GOT3 (cell line): ENCODE results near the gene ANKFN1.

Experiments
- DNase-seq: peaks from one replicate; lab custom pipeline; 2025; ENCODE audit warnings: mixed read lengths; lab: John Stamatoyannopoulos, UW

The ANKFN1 gene, protein sequence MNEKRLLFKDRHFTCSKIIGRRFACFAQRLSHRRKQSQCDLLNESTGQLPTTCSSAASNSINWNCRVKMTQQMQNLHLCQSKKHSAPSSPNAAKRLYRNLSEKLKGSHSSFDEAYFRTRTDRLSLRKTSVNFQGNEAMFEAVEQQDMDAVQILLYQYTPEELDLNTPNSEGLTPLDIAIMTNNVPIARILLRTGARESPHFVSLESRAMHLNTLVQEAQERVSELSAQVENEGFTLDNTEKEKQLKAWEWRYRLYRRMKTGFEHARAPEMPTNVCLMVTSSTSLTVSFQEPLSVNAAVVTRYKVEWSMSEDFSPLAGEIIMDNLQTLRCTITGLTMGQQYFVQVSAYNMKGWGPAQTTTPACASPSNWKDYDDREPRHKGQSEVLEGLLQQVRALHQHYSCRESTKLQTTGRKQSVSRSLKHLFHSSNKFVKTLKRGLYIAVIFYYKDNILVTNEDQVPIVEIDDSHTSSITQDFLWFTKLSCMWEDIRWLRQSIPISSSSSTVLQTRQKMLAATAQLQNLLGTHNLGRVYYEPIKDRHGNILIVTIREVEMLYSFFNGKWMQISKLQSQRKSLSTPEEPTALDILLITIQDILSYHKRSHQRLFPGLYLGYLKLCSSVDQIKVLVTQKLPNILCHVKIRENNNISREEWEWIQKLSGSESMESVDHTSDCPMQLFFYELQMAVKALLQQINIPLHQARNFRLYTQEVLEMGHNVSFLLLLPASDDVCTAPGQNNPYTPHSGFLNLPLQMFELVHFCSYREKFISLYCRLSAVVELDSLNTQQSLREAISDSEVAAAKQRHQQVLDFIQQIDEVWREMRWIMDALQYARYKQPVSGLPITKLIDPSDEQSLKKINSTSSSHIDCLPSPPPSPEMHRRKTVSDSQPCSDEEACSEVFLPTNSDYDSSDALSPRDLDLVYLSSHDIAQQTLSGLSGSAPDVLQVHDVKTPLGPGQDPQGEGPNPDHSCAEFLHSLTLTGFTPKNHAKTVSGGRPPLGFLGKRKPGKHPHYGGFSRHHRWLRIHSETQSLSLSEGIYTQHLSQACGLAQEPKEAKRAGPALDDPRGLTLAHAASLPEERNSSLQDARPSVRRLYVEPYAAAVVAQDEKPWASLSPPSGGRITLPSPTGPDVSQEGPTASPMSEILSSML

DNA sequence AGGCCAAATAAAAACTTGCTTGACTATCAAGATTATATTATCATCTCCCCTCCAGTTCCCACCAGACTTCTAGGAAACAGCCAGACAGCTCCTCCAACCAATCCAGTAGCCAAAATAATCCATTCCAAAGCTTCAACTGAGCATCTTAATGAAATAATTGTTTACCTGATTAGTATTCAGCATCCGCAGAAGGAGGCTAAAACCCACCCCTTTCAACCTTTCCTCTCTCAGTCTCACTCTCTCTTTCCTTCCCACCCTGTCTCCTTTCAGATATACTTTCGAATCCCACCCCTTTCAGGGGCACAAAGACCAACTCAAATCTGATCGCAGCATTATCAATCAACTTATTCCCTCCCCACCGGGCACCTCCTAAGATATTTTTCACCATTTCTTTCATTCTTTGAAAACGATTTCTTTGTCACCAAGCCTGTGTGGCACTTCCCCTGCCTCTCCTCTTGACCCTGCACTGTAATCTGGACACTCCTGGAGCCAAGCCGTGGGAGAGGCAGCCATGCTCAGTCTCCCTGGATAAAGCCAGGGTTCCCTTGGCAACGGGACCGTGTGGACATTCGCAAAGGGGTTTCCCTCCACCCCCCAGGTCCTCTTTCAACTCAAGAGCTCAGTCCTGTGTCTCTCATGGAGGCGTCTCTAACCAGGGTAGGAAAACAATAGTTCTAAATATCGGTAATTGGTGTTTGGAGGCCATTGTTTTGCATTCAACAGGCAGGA, at the start of gene ANKFN1:
TSS of gene ANKFN1 (plus strand) at position 602 of the 729 bp plus-strand sequence. CDS start 59,193 bp downstream, outside the sequence.
- DNase-seq, result no peak

DNA sequence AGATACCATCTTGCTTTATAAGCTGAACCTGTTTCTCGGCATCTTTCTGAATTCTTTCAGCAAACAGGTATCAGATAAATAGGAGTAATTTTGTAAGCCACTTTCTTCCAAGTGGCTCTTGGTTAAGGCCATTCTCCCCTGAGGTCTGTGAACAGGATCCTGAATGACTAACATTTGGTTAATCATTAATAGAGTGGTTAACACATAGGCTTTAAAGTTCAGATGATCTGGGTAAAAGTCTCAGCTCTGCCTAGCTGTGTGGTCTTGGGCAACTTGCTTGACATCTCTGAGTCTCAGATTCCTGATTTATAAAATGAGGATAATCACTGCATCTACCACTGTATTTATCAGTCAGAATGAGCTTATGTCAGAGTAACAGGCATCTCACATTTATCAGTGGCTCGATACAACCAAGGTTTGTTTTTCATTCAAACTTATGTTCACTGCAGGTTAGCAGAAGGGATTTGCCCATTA, 44.4 kb upstream of the ANKFN1 start:
- no peak for DNase-seq

DNA sequence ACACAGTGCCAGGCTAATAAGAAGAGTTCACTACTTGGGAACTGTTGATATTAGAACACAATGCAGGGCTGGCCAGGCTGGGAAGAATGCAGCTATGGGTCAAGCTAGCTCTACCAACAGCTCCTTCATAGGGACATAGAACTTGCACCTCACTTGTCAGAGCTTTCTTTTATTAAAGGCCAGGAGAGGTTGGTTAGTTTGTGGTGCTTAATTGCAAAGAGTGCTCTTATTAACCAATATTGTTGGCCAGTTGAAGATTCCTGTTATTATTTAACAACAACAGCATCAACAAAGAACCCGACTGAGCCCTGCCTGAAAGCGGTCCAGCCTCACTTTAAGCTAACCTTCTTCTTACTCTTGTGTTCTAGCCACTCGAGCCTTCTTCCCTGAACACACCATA, 43.4 kb upstream of the ANKFN1 start:
- DNase-seq, result no peak

DNA sequence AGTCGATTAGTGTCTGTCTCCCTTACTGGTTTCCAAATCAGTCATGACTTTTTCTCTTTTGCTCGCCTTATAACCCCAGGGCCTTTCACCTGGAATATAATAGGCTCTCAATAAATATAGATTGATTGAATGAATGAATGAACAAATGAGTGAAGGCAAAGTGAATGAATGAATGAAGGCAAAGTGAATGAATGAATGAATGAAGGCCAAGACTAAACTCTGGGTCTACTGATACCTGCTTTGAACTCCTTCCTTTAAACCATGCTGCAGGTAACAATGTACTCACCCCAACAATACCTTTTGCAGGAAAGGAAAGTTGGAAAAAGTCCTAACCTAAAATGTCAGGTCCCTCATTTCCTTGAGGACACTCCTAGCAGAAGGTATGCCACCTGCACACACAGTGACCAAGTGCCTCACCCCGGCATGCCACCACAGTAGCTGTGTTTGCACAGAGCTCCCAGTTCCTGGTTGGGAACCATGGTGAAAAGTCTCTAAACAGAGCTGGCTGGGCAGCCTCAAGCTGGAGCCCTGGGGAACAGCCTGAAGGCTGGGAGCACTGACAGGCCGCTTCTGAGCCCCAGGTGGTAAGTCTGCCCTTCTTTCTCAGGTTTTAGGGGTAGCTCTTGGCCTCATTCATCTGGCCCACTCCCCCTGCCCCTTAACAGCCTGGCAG, 42.7 kb upstream of the ANKFN1 start:
- no peak for DNase-seq

DNA sequence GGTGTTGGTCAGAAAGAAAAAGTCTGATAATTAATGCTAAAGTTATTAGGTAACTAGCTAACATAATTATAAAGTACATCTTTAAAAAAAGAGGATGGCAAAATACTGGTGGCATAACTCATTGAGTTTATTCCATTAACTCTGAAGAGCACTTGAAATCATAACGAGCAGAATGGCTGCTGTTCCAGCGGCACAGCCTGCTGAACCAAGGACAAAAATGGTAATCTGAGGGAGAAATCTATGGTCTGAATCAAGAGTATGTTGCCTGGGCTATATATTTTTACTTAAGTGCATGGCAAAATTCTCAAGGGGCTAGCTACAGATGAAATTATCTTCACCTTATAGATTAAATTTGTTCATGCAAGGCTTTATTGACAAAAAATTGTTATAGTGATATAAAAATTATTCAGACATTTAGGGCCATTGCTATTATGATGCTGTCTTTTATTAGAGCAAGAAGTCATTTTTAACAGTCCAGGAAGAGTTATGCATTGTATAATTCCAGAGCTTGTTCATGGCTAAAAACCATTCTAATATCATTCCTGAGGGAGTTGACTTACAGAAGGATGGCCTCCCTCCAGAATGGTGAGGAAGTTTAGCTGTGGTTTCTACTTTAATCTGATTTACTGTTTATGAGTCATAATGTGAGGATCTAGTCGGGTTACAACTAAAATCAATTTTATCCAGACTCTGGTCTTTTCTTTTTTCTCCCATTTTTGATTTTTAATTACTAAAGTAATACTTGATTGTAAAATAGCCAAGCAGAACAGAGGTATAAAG, 41.4 kb upstream of the ANKFN1 start:
- DNase-seq, result no peak

DNA sequence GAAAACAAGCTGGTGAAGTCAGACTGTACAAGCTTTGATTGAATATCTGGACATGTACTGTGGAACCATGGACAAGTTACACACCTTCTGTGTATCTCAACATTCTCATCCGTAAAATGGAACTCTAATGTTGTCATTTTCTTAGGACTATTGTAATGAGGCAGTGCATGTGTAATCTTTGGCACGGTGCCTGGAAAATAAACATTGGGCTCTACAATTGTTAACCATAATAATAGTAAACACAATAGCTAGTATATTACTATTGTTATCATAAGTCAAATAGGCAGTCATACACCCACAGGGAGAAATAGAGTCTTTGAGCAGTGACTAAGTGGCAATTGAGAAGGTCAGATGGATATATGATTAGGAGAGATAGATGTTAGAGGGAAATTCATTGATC, 39.8 kb upstream of the ANKFN1 start:
- no peak for DNase-seq

DNA sequence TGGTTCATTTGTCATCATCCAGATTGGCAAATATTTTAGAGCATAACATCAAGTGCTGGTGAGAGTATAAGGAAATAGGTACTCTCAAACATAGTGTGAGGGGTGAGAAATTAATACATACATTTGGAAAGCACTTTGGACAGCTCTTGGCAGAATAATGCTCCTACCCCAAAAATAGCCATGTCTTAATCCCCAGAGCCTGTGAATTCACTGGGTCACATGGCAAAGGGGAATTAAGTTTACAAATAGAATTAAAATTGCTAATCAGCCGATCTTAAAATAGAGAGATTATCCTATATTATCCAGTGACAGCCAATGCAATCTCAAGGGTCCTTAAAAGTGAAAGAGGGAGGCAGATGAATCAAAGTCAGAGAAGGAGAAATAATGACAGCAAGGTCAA, 38.8 kb upstream of the ANKFN1 start:
- no peak for DNase-seq

DNA sequence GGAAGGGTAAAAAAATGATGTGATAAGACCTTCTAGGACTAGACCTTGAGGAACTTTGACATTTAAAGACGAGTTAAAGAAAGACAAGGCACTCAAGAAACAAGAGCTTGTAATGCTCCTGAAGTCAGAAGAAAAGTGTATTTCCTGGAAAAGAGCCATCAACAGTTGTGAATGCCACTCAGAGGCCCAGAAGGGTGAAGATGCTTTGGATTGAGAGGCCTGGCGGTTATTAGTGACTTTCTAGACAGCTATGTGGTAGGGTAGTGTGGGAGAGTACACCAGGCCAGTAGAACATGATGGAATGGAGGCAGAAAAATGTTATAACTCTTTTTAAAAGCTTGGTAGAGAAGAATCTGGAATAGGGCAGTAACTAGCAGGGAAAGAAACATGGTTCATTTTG, 34.1 kb upstream of the ANKFN1 start:
- no peak for DNase-seq

DNA sequence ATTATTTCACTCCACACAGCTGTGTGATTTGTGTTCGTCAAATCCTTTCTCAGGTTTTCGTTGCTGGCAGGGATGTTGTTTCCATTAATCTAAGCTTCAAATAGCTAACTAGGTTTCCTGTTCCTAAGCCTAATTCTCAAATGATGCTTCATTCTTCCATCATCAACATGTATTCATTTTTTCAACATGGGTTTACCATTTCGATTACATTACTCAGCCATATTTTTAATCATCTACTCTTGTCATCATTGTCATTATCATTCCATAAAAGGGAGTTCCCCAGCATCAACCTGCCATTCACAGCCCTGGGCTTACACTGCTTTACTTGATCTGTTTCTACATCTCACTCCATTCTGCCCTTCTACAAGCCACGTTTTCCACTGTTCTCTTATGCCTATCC, 33.3 kb upstream of the ANKFN1 start:
- no peak for DNase-seq

DNA sequence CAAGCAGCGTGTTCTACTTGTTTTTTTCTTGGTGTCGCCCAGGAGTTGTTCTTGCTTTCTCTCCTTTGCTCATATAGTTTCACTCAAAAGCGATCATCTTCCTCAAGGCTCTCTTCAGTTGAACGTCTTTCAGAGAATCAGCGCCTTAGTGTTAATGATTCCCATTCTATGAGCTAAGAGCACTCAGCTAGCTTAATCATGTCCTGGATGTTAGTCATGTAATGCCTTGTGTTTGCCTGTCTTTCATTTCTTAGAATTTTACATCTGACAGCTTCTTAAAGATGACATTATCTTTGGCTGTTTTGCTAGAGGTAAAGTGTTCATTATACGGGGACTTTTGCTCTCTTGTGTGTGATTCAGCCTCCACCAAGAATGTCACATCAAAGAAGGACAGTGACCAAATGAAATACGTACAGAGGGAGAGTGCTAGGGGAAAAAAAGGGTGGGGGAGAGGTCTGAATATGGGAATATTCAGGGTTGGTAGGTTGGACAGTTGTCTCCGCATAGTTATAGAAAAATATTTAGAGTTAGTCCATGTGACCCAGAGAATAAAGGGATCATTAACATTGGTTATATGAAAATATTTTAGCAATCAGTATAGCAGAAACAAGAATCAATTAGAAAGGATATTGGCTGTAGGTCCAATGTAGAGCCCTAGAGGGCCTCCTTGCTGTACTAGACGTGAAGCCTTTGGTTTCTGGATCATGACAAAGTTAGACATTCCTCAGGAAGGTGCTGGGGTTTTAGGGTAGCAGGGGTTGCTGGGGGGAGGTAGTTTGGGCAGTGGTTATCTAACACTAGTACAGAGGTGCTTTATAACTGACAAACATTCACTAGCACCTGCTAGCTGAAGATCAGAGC, 31.9 kb upstream of the ANKFN1 start:
- DNase-seq, result no peak

DNA sequence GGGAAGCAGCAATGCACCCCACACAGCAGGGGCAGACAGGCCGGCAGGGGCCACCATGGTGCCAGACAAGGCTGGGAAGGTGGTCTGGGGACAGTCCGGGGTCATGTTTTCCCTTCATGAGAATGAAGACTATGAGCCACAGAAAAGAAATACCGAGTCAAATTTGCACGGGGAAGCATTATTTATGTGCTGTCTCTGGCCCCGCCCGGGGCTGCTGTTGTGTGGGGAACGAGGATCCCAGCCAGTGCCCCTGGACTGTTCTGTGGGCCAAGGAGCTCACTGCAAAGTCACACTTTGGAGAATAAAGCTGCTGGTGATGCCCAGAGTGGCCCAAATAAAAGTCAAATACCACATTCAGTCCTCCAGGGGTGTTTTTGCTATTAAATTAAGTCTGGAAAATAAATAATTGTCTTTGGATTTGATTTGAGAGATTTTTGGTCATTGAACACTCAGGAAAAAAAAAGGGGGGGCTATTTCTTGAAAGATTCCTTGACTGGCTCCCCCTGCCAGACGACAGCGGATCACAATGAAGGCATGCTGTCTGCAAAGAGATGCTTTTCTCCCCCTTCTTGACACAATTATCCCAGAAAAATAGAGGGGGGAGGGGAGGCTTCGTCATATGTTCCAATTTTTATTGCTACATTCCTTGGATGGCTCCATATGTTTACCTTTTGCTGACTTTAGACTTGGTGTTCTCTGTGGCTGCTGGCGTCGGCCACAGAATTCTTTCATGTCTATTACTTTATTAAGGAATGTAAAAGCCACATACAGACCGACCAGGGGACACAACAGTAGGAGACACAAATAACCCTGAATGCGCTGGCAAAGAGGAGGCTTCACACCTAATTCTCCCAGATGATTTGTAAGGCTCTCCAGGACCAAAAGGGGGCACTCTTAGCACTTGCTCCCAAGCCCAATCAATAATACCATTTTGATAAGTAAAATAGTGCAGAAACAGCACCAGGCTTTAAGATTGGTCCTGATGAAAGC, 27.1 kb upstream of the ANKFN1 start:
- DNase-seq, result no peak

DNA sequence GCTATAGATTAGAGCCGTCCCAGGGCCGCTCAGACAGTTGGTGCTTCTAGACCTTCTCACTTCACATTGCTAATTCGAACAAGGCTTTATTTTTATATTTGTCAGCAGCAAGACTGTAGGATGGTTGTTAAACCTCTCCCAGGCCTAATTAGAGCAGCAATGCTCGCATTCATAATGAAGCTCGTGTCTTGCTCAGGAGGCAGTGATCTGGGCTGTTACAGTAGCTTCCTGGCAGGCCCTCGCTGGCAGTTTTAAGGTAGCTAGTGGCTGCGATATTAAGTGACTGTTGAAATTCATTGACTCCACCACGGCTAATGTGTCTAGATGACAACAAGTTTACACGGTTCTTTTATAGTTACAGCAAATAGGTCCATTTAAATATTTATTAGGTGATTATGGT, 23.2 kb upstream of the ANKFN1 start:
- DNase-seq, result no peak

DNA sequence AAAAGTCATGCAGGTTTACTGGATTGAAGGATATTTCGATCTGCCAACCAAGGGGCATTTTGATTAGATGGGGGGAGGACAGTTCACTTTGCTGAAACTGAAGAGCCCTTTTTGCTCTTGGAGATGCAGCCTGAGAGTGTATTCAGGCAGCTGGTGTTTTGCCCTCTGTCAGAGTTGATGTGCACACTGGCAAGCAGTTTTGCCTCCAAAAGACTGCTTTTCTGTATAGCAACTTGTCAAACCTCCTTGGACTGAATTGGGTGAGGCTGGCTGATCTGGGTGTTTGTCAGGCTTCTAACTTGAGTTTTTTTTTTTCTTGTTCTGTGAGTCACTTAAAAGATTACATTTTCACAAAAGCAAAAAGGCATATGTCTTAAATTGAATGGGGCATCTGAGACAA, 22.6 kb upstream of the ANKFN1 start:
- no peak for DNase-seq

DNA sequence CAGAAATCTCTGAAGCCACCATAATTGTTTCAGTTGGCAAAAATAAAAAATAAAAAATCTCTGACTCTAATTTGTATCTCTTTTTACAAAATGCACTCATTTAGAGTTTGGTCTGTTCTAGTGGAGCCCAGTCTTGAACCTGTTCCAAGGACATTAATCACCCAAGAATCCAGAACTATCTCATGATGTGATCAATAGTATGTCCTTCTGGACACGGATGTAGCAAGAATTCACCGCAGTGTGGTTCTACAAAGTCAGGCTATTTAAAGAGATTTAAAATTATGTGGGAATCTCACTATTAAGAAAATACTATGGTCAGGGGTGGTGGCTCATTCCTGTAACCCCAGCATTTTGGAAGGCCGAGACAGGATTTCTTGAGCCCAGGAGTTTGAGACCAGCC, 21.8 kb upstream of the ANKFN1 start:
- DNase-seq, result no peak

DNA sequence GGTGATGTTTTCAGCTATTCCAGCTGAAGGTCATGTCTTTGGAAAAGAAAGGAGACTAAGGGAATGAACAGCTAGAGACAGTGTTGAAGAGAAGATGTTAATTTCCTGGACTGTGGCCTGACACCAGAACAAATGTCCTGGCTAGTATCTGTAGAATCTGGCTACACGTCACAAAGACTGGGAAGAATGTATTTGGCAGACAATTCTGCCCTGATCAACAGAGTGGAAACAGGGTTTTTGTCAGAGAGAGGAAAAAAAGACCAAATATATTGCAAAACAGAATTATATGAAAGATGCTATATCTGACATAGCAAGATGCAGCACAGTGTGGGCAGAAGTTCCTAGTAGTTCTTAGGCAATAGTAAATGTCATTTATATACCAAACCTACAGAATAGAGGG, 17.0 kb upstream of the ANKFN1 start:
- no peak for DNase-seq

DNA sequence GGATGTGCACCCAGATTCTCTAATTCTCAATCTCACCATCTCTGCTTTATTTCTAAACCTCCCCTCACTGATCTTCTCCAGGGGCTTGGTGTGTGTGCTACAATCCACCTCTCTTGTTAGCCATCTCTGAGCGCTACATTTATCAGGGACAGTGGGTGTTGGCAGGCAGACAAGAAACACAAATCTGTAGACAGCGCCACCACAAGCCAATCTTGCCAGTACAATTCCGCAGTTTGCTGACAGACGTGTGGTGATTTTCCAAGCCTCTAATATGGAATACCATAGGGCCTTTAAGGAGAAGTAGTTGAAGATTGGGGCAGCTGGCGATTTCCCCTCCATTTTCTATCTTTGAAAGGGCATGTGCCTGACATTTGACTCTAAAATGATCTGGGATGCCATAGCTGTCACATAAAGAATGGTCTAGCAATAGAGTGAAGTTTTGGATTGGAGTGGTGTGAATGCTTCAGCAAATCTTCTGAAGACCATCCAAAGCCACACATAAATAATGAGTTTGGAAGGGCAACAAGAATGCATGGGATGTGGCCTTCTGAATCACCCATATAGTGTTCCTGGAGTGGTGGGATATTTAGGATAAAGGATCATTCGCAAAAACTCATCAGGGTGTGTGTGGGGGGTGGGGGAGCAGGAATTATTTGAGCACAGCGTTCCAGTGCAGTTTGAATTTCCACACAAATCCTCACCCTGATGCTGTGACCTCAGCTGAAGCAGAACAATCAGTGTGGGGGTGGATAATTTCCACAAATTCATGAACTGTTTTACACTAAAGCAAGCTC, 12.0 kb upstream of the ANKFN1 start:
- no peak for DNase-seq

DNA sequence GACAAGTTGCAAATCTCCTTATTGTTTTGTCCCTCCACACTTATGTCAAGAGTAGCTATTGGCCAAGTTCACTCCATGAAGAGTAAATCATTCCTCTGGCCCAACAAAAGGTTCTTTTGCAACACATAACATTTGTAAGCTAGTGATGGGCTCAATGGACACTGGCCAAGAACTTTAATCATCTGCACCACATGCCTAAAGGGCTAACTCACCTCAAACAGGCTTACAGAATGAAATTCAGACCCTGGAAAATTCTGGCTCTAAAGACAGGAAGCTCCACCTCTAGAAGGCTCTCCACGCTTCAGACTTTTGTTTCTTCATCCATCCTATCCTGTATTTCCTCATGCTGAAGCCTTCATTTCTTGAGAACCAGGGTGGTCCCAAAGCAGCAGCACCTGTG, 10.9 kb upstream of the ANKFN1 start:
- no peak for DNase-seq
